ENCODE measurements around the gene PPID.

DNA sequence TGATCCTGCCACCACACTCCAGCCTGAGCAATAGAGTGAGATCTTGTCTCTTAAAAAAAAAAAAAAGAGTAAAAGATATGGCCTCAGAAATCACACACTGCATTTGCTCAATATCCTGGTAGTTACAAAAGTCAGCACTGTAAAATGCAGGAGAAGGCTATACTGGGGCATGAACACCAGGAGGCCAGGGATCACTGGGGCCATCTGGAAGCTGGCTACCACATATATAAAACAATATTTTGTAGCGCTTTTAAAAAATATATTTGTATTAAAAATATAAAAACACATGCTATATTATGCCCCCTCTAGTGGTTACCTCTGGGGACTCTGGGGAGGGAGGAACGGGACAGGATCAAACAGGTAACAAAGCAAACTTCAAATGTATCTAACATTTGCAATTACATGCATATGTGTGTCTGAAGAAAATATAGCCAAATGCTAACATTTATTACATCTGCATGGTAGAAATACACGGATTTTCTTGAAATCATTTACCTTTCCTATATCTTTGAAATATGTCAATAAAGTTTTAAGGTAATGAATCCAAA lies 55.5 kb downstream of the PPID start:
- TF ChIP-seq POLR2AphosphoS5 (IDR thresholded peaks at IDR 0.05; ENCODE audit: low read depth, low read length) (no peak), SIN3A (IDR thresholded peaks at IDR 0.05; ENCODE audit: borderline replicate concordance, insufficient read depth, low read depth, low read length) (no peak)
- TF ChIP-seq, protein P1, sequence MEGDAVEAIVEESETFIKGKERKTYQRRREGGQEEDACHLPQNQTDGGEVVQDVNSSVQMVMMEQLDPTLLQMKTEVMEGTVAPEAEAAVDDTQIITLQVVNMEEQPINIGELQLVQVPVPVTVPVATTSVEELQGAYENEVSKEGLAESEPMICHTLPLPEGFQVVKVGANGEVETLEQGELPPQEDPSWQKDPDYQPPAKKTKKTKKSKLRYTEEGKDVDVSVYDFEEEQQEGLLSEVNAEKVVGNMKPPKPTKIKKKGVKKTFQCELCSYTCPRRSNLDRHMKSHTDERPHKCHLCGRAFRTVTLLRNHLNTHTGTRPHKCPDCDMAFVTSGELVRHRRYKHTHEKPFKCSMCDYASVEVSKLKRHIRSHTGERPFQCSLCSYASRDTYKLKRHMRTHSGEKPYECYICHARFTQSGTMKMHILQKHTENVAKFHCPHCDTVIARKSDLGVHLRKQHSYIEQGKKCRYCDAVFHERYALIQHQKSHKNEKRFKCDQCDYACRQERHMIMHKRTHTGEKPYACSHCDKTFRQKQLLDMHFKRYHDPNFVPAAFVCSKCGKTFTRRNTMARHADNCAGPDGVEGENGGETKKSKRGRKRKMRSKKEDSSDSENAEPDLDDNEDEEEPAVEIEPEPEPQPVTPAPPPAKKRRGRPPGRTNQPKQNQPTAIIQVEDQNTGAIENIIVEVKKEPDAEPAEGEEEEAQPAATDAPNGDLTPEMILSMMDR (IDR thresholded peaks at IDR 0.05), result peak; percentile 78
- TF ChIP-seq, protein P2, sequence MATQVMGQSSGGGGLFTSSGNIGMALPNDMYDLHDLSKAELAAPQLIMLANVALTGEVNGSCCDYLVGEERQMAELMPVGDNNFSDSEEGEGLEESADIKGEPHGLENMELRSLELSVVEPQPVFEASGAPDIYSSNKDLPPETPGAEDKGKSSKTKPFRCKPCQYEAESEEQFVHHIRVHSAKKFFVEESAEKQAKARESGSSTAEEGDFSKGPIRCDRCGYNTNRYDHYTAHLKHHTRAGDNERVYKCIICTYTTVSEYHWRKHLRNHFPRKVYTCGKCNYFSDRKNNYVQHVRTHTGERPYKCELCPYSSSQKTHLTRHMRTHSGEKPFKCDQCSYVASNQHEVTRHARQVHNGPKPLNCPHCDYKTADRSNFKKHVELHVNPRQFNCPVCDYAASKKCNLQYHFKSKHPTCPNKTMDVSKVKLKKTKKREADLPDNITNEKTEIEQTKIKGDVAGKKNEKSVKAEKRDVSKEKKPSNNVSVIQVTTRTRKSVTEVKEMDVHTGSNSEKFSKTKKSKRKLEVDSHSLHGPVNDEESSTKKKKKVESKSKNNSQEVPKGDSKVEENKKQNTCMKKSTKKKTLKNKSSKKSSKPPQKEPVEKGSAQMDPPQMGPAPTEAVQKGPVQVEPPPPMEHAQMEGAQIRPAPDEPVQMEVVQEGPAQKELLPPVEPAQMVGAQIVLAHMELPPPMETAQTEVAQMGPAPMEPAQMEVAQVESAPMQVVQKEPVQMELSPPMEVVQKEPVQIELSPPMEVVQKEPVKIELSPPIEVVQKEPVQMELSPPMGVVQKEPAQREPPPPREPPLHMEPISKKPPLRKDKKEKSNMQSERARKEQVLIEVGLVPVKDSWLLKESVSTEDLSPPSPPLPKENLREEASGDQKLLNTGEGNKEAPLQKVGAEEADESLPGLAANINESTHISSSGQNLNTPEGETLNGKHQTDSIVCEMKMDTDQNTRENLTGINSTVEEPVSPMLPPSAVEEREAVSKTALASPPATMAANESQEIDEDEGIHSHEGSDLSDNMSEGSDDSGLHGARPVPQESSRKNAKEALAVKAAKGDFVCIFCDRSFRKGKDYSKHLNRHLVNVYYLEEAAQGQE (IDR thresholded peaks at IDR 0.05; ENCODE audit: insufficient read depth in 1 of 2, low read depth in 2 of 2, low read length in 1 of 2), result no peak

All from Panc1 (cell line).